SKM-1 (cell line): ENCODE results near the gene ROBO2.
"Not testable (repeated sequence)": the region's sequence is repeated elsewhere in the genome, so short reads cannot be mapped to it uniquely, and the experiment has no call there.

Source experiments
- DNase-seq: peaks from one replicate; lab custom pipeline; 2025; ENCODE audit not compliant: unreplicated experiment; lab: John Stamatoyannopoulos, UW

The ROBO2 gene

DNA sequence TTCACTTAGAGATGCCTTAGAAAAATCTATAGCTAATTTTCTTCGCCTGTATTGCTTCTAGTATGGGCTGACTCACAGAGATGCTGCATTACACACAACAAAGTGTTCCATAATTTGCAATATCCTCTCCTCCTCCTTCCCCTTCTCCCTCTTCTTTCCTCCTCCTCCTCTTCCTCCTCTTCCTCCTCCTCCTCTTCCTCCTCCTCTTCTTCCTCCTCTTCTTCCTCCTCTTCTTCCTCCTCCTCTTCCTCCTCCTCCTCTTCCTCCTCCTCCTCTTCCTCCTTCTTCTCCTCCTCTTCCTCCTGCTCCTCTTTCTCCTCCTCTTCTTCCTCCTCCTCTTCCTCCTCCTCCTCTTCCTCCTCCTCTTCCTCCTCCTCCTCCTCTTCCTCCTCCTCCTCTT lies 370.4 kb downstream of the ROBO2 start:
- DNase-seq, result not testable (repeated sequence)

DNA sequence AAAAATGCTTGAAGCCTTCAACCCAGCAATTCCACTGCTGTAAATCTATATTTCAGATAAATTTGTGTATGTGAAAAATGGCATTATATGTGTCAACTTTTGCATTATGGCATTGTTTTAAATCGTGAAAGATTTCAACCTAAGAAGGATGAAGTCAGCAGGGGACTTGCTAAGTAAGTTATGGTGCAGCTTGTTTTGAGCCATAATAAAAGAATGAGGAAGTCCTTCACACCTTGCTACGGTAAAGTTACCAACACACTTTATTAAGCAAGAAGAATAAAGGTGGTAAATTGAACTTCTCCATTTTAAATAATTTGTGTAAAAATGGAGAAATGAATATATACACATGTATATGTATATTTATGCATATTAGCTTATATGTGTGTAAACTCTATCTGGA lies 371.4 kb downstream of the ROBO2 start:
- no peak for DNase-seq

DNA sequence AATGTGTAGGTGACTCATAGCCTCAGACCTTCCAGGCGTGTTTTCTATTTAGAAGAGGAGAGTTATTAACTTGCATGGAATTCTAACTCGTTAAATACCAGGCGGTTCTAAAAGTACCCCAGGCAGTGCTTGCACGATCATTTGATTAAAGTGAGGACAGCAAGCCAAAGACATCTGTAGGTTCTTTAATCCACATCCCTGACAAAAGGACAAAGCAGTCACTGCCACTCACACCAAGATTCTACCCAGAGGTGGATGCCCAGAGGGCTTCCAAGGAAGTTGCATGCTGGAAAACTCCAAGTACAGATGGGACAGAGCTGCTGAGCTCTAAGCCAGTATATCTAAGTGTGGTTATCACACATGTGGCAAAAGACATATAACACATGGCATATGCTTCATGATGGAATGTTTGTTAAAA lies 372.1 kb downstream of the ROBO2 start:
- DNase-seq, result no peak

DNA sequence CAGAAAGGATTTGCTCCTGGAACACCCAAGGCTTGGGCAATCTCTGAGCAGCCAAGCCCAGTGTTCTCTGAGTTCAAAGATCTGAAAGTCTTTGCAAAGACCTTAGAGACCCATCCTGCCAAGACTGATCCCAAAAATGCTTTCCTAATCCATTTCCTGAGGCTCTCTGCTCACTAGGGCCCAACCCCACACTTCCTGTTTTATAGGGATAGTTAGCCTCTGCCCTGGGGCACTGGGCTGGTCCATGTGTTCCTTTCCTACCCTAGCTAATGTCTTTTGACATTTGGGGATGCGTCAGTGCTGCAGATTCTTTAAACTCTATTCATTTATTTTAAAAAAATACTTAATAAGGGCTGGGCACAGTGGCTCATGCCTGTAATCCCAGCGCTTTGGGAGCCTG lies 372.7 kb downstream of the ROBO2 start:
- DNase-seq, result no peak

DNA sequence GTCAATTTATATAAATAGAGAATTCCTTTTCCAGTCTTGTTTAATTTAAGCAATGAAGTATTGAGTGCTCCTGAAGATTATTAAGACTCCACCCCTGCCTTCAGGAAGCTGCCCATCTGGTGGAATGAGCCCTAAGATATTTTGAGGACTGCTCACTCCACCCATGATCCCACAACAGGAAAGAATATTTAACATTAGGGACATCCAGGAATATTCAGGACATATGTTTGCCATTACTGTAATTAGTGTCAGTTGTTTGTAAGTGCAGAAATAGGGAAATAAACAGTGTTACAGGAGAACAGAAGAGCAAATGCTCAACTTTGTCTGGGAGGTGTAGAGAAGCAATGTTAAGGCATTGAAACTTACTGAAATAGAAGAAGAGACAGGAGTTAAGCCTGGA lies 375.0 kb downstream of the ROBO2 start:
- no peak for DNase-seq

DNA sequence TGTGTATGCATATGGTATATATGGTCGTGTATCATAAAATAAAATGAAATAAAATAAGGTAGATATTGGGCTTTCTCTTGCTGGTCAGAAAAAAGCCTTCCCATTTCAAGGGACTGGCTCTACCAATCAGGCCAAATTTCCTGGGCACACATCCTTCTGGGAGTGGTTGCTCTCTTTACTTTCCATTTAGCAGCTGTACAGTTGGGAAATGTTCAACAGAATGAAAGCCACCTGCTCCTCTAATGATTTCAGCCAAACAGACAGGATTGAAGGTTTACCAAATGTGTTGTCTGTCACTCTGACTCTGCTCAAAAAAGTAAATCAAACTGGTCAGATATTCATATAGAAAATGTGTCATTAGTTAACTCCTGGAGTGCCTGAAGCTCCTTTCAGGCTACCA lies 380.4 kb downstream of the ROBO2 start:
- no peak for DNase-seq

DNA sequence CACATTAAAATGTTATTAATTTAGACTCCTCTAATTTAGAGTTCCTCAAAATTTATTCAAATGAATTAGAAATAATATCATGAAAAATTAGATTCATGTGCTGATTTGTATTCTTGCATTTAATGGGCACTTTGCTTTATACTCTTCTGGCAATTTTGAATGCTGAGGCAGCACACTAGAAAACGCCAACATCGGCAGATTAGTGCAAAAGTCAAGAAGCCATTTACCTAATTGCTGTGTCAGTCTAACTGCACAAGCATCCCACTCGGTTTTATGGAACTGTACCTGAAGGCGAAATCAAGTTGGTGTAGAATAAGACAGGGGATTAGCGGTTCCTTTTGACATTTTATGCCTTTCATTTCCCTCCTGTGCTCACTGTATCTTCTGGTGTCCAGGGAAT lies 382.0 kb downstream of the ROBO2 start:
- no peak for DNase-seq

DNA sequence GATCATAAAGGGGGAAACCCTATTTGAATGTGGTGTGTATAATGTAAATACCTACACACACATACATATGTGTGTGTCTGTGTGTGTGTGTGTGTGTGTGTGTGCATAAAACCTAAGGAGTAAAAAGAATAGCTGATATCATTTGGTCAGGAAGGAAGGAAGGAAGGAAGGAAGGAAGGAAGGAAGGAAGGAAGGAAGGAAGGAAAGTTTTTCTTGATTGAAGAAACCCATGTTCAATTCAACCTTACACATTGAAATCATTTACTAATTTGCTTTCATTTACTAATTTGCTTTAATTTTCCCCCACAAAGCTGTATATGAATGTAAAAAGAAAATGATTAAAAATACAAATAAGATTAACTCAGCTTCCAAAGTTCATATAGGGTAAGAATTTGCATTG lies 386.6 kb downstream of the ROBO2 start:
- DNase-seq, result no peak

DNA sequence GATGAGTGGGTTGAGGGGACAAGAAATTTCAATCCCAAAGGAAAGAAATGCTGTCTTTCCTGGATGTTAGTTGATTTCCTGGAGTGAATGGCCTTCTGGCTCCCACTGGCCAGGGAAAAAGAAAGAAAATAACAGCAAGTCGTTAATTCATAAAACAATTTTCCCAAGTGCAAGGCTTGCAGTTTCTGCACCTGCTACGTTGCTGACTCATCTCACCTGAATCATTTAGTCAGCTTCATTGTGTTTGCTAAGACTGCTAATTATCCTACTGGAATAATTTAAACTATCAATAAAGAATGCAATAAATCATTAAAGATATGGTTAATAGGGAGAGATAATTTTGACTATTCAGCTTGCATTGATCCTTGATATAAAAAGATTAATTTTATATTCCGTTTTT lies 387.6 kb downstream of the ROBO2 start:
- no peak for DNase-seq

DNA sequence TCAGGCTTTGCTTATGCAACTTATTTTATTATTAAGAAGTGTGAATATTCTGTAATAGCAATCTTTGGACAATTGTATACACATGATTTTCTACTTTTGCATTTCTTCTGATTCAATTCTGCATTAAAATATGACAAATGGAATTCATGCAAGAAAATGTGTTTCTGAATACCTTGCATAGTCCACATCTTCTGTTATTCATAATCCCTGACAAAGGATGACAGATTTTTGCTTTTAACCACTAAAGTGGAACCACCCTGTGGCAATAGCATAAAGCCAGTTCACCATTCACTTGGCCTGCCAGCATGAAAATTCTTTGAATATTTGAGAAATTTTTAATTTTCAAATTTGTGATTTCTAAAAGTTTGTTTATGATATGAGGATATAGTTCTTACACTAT lies 397.0 kb downstream of the ROBO2 start:
- no peak for DNase-seq

DNA sequence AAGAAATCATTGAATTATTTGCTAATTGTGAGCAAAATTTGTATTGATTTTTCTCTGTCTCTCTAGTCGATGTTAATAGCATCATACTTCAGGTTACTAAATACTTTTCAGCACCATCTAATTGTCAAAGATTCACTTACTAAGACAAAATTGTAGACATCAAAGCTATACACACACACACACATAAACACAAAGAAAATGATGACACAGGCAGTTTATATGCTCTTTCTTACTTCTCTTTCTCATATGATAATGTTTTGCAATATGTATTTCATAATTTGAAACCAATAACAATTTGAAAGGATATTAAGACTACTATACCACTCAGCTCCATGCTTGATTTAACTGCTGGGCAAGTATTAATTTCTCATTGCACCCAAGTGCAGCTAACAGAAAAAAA lies 406.2 kb downstream of the ROBO2 start:
- DNase-seq, result no peak

DNA sequence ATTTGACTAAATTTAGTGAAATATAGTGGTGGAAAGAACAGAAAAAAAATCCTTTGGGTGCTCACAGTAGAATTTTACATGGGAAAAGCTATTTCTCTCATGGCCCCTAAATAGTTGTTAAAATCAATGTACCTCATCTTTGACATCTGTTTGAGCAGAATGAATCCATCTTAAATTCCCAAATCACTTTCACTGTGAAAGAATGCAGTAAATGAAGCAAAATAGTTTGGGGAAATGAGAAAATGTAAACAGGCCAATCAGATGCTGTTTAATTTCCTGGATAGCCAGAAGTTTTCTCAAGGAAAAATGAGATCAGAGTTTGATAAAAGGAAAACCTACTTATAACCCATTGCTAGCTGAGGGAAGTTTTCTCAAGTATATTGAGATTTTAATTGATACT lies 406.9 kb downstream of the ROBO2 start:
- no peak for DNase-seq

DNA sequence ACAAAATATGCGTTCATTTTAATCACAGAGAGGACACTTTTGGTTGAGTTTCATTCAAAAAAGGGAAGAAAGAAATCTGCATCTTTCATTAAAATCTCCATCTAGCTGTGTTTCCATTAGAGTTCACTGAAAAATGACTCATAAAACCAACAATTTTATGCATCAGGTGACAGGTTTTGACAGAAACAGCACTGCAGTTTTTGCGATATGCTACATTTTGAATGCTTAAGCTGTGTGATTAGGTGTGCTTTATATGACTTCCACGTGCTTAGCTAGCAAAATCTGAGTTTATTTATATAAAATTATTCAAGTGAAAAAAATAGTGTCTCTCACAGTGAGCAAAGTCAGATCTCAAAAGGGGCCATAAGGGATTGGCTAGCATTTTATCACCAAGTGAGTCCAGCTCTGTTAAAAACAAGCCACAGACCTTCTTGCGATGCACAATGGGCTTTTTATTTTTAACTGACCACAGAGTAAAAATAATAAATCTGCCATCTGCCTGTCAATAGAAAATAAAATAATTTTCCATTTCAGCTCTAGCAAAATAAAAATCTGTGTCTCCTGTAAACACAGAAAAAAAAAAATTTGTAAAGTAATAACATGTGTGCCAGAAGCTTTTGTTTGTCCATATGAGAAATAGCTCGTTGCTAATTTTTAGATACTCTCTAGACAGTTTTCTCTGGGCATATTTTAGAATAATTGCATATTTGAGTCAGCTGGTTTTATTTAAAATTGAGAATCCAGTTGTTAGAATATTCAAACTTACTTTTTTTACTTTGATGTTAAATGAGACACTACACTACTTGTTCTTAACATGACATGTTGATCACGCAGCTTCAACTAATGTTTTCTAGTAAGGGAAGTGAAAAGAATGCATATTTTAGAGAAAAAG lies 409.8 kb downstream of the ROBO2 start:
- DNase-seq, result no peak

DNA sequence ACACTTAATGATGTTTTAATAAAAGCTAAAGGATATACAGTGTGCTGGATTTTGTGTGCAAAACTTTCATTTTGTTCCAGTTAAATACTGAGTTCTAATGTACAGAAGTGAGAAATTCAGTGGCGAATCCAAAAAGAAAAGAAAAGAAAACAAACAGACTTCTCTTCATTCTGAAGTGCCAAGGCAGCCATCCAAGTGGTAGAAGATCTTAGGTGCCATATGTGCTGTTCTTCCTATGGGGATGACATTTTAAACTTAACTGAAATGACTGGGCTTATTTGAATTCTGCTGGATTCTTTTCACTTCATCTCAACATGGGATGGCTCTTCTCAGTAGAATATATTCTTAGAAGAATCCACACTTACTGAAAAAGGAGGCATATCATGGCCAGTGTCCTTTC lies 416.5 kb downstream of the ROBO2 start:
- DNase-seq, result no peak

DNA sequence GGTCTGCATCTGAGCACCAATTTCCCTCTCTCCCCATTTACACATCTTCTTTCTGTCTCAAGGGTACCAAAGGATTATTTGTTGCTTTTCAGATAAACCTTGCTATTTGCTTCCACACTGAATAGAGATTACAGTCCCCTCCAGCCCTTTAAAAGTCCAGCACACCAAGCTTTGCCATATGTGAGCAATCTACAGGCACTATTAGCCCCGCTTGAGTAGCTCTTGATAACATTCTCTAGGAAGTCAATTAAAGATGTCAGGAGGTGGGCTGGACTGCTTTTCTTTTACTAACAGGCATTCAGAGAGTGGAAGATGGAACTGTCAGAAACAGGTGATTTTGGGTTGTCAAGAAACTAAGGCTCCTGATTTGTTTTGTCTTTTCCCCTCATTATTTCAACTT lies 417.0 kb downstream of the ROBO2 start:
- DNase-seq, result no peak

DNA sequence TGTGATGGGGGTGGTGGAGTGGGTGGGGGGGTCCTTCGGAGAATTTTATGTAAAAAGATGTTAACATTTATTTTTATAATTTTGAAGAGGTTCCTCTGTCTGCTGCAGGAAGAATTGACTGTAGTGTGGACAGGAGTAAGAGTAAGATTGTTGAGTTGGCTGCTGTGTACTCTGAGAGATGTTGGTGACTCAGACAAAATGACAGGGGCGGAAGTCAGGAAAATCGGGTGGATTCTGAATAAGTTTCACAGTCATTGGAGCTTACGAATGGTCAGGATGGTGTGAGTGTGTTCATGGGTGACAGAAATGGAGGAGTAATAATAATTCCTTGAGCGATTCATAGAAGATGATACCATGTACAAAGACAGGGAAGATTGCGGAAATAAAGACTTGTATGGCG lies 420.0 kb downstream of the ROBO2 start:
- no peak for DNase-seq

DNA sequence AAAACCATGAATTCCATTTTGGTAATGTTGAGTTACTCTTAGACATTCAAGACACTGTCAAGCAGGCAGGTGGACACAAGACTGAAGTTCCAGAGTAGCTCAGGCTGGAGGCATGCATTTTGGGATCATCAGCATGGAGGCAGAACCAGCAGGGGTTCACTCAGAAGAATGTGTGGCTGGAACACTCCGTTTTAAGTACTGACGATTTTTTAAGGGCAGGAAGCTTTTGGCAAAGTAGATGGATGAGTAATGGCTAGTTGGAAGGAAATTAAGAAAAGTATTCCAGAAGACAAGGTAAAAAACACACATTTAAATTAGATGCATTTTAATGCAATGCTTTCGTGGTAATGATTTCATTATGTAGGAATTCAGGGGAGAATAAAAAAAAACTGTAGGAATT lies 420.4 kb downstream of the ROBO2 start:
- no peak for DNase-seq

DNA sequence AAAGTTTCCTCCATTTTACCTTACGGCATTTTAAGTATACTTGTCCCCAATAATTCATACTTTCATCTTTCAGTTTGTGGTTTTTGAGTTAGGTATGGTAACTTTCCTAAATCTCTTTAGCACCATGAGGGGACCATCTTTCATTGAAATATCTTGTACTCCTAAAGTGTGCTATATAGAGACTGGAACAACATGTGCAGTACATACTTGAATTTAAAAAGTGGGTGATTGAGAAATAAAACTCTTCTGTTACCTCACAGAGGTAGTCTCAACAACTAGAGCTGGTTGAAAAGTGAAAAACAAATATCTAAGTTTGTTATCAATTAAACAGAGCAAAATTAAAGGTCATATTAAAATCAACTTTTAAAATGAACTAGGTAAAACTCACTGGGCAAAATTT lies 423.1 kb downstream of the ROBO2 start:
- DNase-seq, result no peak

DNA sequence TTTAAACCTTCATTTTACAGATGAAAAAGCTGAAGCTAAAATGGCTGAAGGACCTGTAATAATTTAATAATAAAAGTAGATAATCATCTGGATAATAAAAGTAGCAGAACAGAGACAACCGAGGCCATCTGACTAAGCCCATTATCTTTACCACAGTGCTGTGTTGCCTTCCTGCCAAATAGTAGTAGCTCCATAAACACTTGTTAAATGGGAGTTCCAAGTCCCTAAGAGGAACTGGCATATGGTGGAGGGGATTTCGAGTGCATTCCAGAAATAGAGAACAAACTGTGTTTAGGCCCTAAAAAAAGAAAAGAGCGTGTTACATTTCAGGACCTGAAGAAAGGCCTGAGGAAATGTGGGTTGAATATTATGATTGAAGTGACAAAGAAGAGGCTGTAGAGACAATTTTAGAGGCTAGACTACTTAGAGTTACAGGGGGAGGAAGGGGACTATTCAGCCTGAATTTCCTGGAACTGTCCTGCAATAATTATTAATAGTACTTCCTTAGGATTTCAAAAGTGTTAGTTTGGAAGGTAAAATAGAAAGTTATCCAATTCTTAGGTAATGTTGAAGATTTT lies 424.3 kb downstream of the ROBO2 start:
- DNase-seq, result no peak

DNA sequence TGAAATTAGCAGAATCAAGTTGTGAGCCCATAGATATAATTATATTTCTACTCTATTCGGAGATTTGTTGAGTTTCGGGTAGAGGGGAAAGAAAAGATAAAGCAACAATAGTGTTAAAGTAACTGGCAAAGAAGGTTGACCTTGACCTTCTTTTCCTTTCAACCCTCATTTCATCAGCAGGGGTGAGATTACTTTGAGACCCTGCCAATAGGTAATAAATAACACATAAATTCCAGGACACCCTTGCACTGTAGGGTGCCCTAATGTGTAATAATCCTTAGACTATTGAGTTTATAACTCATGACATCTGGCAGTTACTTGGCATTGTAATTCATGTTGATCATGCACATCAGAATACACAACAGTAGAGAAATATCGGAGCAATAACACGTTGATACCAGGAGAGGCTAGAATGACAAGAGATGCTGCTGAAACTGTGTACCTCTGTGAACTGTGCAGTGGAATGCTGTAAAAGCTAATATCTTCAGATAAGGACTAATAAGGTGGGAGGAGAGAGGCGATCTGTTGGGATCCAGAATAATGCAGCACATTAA lies 426.7 kb downstream of the ROBO2 start:
- DNase-seq, result no peak

DNA sequence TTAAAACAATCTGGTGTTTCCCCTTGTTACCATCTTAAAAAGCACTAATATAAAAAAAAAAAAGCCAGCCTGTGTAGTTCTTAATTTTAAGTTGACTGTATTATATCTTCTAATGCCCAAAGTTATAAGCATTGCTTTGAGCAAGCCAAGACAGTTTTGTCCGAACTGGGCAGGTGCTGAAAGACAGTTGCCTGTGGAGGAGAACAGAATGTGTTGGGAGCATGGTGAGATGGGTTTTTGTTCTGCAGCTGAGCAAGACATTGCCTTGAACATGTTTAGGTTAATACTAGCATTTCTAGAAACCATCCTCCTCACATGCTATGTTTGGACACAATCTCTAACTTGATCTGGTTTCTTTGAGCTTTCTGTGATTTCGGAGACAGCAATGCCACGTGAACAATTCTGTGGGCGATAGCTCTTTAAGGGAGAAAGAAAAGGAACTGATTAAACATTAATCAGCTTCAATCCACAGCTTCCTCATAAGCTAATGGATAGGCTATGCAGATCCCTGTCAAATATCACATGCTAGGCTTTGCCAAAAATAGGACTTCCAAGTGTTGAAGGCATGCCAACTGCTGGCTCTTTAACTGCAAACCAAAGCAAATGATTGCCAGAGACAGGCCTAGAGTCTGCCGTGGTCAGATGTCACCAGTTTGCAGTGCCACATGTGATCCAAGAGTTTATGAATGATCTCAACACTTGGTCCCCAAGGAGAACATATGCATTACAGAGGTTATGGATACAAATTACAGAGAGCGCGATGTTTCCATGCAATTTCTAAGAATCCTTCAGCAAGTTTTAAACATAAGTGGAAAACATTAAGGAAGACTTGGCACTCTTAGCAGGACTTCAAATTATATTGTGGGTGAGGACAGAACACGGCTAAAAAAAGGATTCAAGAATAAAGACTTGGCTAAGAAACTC lies 428.1 kb downstream of the ROBO2 start:
- no peak for DNase-seq
